Kidney (tissue), 14 donors: Measurements from ENCODE around the gene KRTAP10-10. TPM values are rescaled to one million over a fixed set of nuclear protein-coding genes. Genes with fewer than 3 reads are reported as not detected.

ENCODE experiments used
- DNase-seq, 5 donors: peaks; one replicate each; pipeline ENCODE4 v3.0.0-alpha.2; 2013 to 2020
- FAIRE-seq: peaks from 2 replicates; lab custom pipeline; 2012; peaks lifted over from hg19 to GRCh38; lab: Jason Lieb, UNC
- H3K27ac ChIP-seq, 2 donors: one replicate each; pipeline ENCODE4 v1.7.0; 2013; ENCODE audit warnings: low read depth in 2 of 2, low read length in 2 of 2, inconsistent platforms in 1 of 2
- H3K27me3 ChIP-seq: one replicate; pipeline ENCODE4 v1.7.1; 2013; ENCODE audit warnings: low read length, inconsistent platforms; ENCODE audit not compliant: control insufficient read depth, insufficient read depth
- H3K36me3 ChIP-seq, 3 donors: one replicate each; pipeline versions ENCODE4 v1.7.0 to v1.7.1; 2013; ENCODE audit warnings: low read length in 3 of 3, control low read depth in 1 of 3, inconsistent platforms in 1 of 3; ENCODE audit not compliant: insufficient read depth in 3 of 3, control insufficient read depth in 2 of 3
- H3K4me1 ChIP-seq, 3 donors: one replicate each; pipeline versions ENCODE4 v1.7.0 to v1.7.1; 2013; ENCODE audit warnings: low read length in 3 of 3, inconsistent platforms in 1 of 3, low read depth in 1 of 3; ENCODE audit not compliant: control insufficient read depth in 2 of 3, insufficient read depth in 2 of 3
- H3K4me3 ChIP-seq, 3 donors: one replicate each; pipeline versions ENCODE4 v1.7.0 to v1.8.1; 2013; ENCODE audit warnings: low read length in 3 of 3, control low read depth in 1 of 3, inconsistent platforms in 1 of 3
- H3K9ac ChIP-seq, 3 donors: one replicate each; pipeline versions ENCODE4 v1.7.0 to v1.7.1; 2013; ENCODE audit warnings: low read length in 3 of 3, control low read depth in 1 of 3, inconsistent platforms in 1 of 3
- H3K9me3 ChIP-seq, 3 donors: one replicate each; pipeline versions ENCODE4 v1.7.0 to v1.7.1; 2013; ENCODE audit warnings: low read length in 3 of 3, control low read depth in 1 of 3, inconsistent platforms in 1 of 3; ENCODE audit not compliant: control insufficient read depth in 2 of 3, insufficient read depth in 1 of 3
- CTCF ChIP-seq: IDR thresholded peaks from 3 replicates; pipeline ENCODE4 v1.5.1; 2012; ENCODE audit warnings: mild to moderate bottlenecking, moderate library complexity, borderline replicate concordance; ENCODE audit not compliant: insufficient read depth; ENCODE audit errors: extremely low read depth
- intact Hi-C: fragments of 100-400 bp; cut with DNase I; formaldehyde crosslinking; loops from one replicate; pipeline ENCODE4 v1.11.1; 2022
- polyA plus RNA-seq: library from polyadenylated mRNA; stranded (reverse); fragments of 350-450 nt; fragmentation: Illumina TruSeq; extraction: RNeasy Lipid Tissue Mini Kit (QIAGEN cat#74804); gene quantifications from one replicate; pipeline ENCODE4 v1.2.3, GENCODE V29; 2014; ENCODE audit warnings: low read depth, low replicate concordance; ENCODE audit not compliant: insufficient read depth
- total RNA-seq: library from RNA; stranded (reverse); fragmentation: NEBNext Ultra II Directional; extraction: Animal tissue kit (Norgen Biotek cat#: 25700); gene quantifications from one replicate; pipeline ENCODE4 v1.2.1, GENCODE V29; 2021
- donor health status: control.
- donor health status: control.
- donor health status: control.
- donor health status: control.
- donor health status: control.
- donor health status: DM: yes; HTN: yes; CAD: no.
- donor health status: Normal renal cell carcinoma (clear cell type).

Gene KRTAP10-10
- total and polyA plus RNA-seq, 2 donors from 2014 or later = not detected

GRCh38 chr21:44686843-44687561, 49.8 kb downstream of the KRTAP10-10 start:
- TF ChIP-seq CTCF = no peak

GRCh38 chr21:44687671-44688070, 50.5 kb downstream of the KRTAP10-10 start:
- intact Hi-C loops = no loop called here
- H3K9ac ChIP-seq = no peak overlapping the region
- H3K4me3 ChIP-seq = no peak overlapping the region
- peak in 4 of 5 donors; percentile 26 to 53 (median 44) for DNase-seq
- TF ChIP-seq CTCF = no peak
- no peaks in the 10 kb centered on the region for H3K27me3 ChIP-seq
- H3K9me3 ChIP-seq = peaks cover 0 to 5% (median under 1%) of the 10 kb centered on the region in 3 donors
- FAIRE-seq = no peak
- H3K27ac ChIP-seq = no peak overlapping the region
- no peaks in the 10 kb centered on the region for H3K36me3 ChIP-seq
- H3K4me1 ChIP-seq = no peaks in the 10 kb centered on the region

More at GRCh38 chr21:44686843-44687561, 49.8 kb downstream of the KRTAP10-10 start:
- Histone ChIP-seq H3K27ac (no peak overlapping the region), H3K27me3 (no peaks in the 10 kb centered on the region), H3K4me3 (no peak overlapping the region), H3K9me3 (no peaks in the 10 kb centered on the region), H3K36me3 (no peaks in the 10 kb centered on the region), H3K9ac (no peak overlapping the region), H3K4me1 (no peaks in the 10 kb centered on the region)
- intact Hi-C loops = no loop called here
- FAIRE-seq = no peak
- DNase-seq = peak in 1 of 5 donors; percentile 60

Other genes with a start within 250 kb of the KRTAP10-10 start
- gene LRRC3, start 181.8 kb upstream of the KRTAP10-10 start, total RNA-seq = 1.4 TPM
- 0.60 TPM for gene LRRC3, start 181.8 kb upstream of the KRTAP10-10 start, polyA plus RNA-seq
- not detected for gene KRTAP10-1, start 97.2 kb upstream of the KRTAP10-10 start, total RNA-seq
- not detected for gene KRTAP10-1, start 97.2 kb upstream of the KRTAP10-10 start, polyA plus RNA-seq
- not detected for gene KRTAP10-2, start 85.9 kb upstream of the KRTAP10-10 start, total RNA-seq
- gene KRTAP10-2, start 85.9 kb upstream of the KRTAP10-10 start, polyA plus RNA-seq = not detected
- not detected for gene KRTAP10-3, start 78.6 kb upstream of the KRTAP10-10 start, total RNA-seq
- gene KRTAP10-3, start 78.6 kb upstream of the KRTAP10-10 start, polyA plus RNA-seq = not detected
- not detected for gene KRTAP10-4, start 63.6 kb upstream of the KRTAP10-10 start, total RNA-seq
- gene KRTAP10-4, start 63.6 kb upstream of the KRTAP10-10 start, polyA plus RNA-seq = not detected
- gene KRTAP10-5, start 56.8 kb upstream of the KRTAP10-10 start, total RNA-seq = not detected
- not detected for gene KRTAP10-5, start 56.8 kb upstream of the KRTAP10-10 start, polyA plus RNA-seq
- not detected for gene KRTAP10-6, start 44.9 kb upstream of the KRTAP10-10 start, total RNA-seq
- not detected for gene KRTAP10-6, start 44.9 kb upstream of the KRTAP10-10 start, polyA plus RNA-seq
- gene KRTAP10-7, start 36.8 kb upstream of the KRTAP10-10 start, total RNA-seq = not detected
- not detected for gene KRTAP10-7, start 36.8 kb upstream of the KRTAP10-10 start, polyA plus RNA-seq
- not detected for gene KRTAP10-8, start 25.3 kb upstream of the KRTAP10-10 start, total RNA-seq
- gene KRTAP10-8, start 25.3 kb upstream of the KRTAP10-10 start, polyA plus RNA-seq = not detected
- gene KRTAP10-9, start 10.3 kb upstream of the KRTAP10-10 start, total RNA-seq = not detected
- not detected for gene KRTAP10-9, start 10.3 kb upstream of the KRTAP10-10 start, polyA plus RNA-seq
- not detected for gene KRTAP10-11, start 9.1 kb downstream of the KRTAP10-10 start, total RNA-seq
- gene KRTAP10-11, start 9.1 kb downstream of the KRTAP10-10 start, polyA plus RNA-seq = not detected
- not detected for gene KRTAP12-4, start 17.3 kb downstream of the KRTAP10-10 start, total RNA-seq
- not detected for gene KRTAP12-4, start 17.3 kb downstream of the KRTAP10-10 start, polyA plus RNA-seq
- gene KRTAP12-3, start 20.6 kb downstream of the KRTAP10-10 start, total RNA-seq = not detected
- not detected for gene KRTAP12-3, start 20.6 kb downstream of the KRTAP10-10 start, polyA plus RNA-seq
- gene KRTAP12-2, start 29.6 kb downstream of the KRTAP10-10 start, total RNA-seq = not detected
- not detected for gene KRTAP12-2, start 29.6 kb downstream of the KRTAP10-10 start, polyA plus RNA-seq
- not detected for gene KRTAP12-1, start 44.8 kb downstream of the KRTAP10-10 start, total RNA-seq
- not detected for gene KRTAP12-1, start 44.8 kb downstream of the KRTAP10-10 start, polyA plus RNA-seq
- not detected for gene KRTAP10-12, start 59.8 kb downstream of the KRTAP10-10 start, total RNA-seq
- gene KRTAP10-12, start 59.8 kb downstream of the KRTAP10-10 start, polyA plus RNA-seq = not detected
- 0.22 TPM for gene TSPEAR, start 74.2 kb downstream of the KRTAP10-10 start, total RNA-seq
- 0.09 TPM for gene TSPEAR, start 74.2 kb downstream of the KRTAP10-10 start, polyA plus RNA-seq
- gene UBE2G2, start 164.5 kb downstream of the KRTAP10-10 start, total RNA-seq = 86.0 TPM
- 39.4 TPM for gene UBE2G2, start 164.5 kb downstream of the KRTAP10-10 start, polyA plus RNA-seq
- 88.6 TPM for gene SUMO3, start 180.7 kb downstream of the KRTAP10-10 start, total RNA-seq
- 89.9 TPM for gene SUMO3, start 180.7 kb downstream of the KRTAP10-10 start, polyA plus RNA-seq
- 378 TPM for gene PTTG1IP, start 236.3 kb downstream of the KRTAP10-10 start, total RNA-seq
- gene PTTG1IP, start 236.3 kb downstream of the KRTAP10-10 start, polyA plus RNA-seq = 187 TPM